Type B pancreatic cell (in vitro differentiated cells): ENCODE data around the gene MUC5B. TPM values are rescaled to one million over a fixed set of nuclear protein-coding genes. Genes with fewer than 3 reads are reported as not detected.

Source experiments
- DNase-seq: peaks from one replicate; pipeline ENCODE4 v3.0.0; 2021; ENCODE audit warnings: mixed read lengths; ENCODE audit not compliant: unreplicated experiment; ENCODE audit errors: extremely low spot score
- H3K27ac Mint-ChIP-seq: 2 replicates; pipeline ENCODE4 v1.8.0; 2021; ENCODE audit warnings: mild to moderate bottlenecking, mixed read lengths
- H3K27me3 Mint-ChIP-seq: 2 replicates; pipeline ENCODE4 v1.8.0; 2021; ENCODE audit warnings: mixed read lengths
- H3K36me3 Mint-ChIP-seq: 2 replicates; pipeline ENCODE4 v1.8.0; 2021; ENCODE audit warnings: mixed read lengths
- H3K4me1 Mint-ChIP-seq: one replicate; pipeline ENCODE4 v1.8.0; 2021; ENCODE audit warnings: mixed read lengths; ENCODE audit not compliant: unreplicated experiment
- H3K4me3 Mint-ChIP-seq: 2 replicates; pipeline ENCODE4 v1.8.0; 2021; ENCODE audit warnings: mild to moderate bottlenecking, mixed read lengths
- H3K9me3 Mint-ChIP-seq: 2 replicates; pipeline ENCODE4 v1.8.0; 2021; ENCODE audit warnings: mixed read lengths
- CTCF ChIP-seq: fragments of 200-600 bp; sonication (generic); conservative IDR thresholded peaks from 2 replicates; pipeline ENCODE4 v1.5.0; 2021; ENCODE audit warnings: antibody characterized with exemption, mild to moderate bottlenecking
- microRNA-seq: library from miRNA; unstranded; fragments of <30 nt; microRNA quantifications from one replicate; pipeline ENCODE4, GENCODE V29; 2020
- total RNA-seq: library from RNA; stranded (reverse); gene quantifications from 2 replicates; pipeline ENCODE4 v1.2.1, GENCODE V29; 2021; ENCODE audit warnings: low replicate concordance

Gene MUC5B
- total RNA-seq, 1 donor from 2014 or later: 2.0 TPM

- DNase-seq: no peak
- Mint-ChIP-seq H3K27me3 (peaks cover 14% of the 10 kb centered on the region), H3K36me3 (peaks cover 5% of the 10 kb centered on the region), H3K27ac (peak overlapping the region; percentile 70), H3K9me3 (peaks cover 10% of the 10 kb centered on the region), H3K4me1 (peaks cover 16% of the 10 kb centered on the region), H3K4me3 (peak overlapping the region; percentile 84)
- no peak for TF ChIP-seq CTCF
Measured at GRCh38 chr11:1310772-1311468, 88.1 kb downstream of the MUC5B start.

Small RNAs within 50 kb of the gene (microRNA-seq; reads per million reads assigned to microRNA genes)
- not detected for gene MIR6744

Other genes with a start within 250 kb of the MUC5B start
- gene MUC6, start 186.3 kb upstream of the MUC5B start, total RNA-seq: 0.38 and 0.46 TPM in 2 replicates
- 1.5 and 2.7 TPM in 2 replicates for gene MUC2, start 148.2 kb upstream of the MUC5B start, total RNA-seq
- gene MUC5AC, start 65.1 kb upstream of the MUC5B start, total RNA-seq: 0.10 and 1.4 TPM in 2 replicates
- gene TOLLIP, start 86.6 kb downstream of the MUC5B start, total RNA-seq: 49.2 and 65.1 TPM in 2 replicates
- gene BRSK2, start 166.9 kb downstream of the MUC5B start, total RNA-seq: 8.6 and 13.8 TPM in 2 replicates